Left lung (tissue), 14 donors: ENCODE data around the gene ASMTL. TPM values are rescaled to one million over a fixed set of nuclear protein-coding genes. Genes with fewer than 3 reads are reported as not detected.

Experiments
- ATAC-seq: fragments of 200-7000 bp; cut with Tn5 transposase; one replicate; pipeline ENCODE4 v1.9.1; 2020; ENCODE audit warnings: moderate library complexity
- DNase-seq, 4 donors: peaks; one replicate each; pipeline ENCODE4 v3.0.0-alpha.2; 2013 to 2020
- H3K27ac ChIP-seq, 2 donors: fragments of 200-600 bp; sonication (generic) in 1 of 2; one replicate each; pipeline versions ENCODE4 v1.5.0 to v1.8.0; 2020 to 2021
- H3K27me3 ChIP-seq, 2 donors: fragments of 200-600 bp; sonication (generic) in 1 of 2; one replicate each; pipeline versions ENCODE4 v1.5.0 to v1.8.0; 2020 to 2021
- H3K36me3 ChIP-seq, 2 donors: fragments of 200-600 bp; sonication (generic) in 1 of 2; one replicate each; pipeline versions ENCODE4 v1.5.0 to v1.8.0; 2020 to 2021
- H3K4me1 ChIP-seq, 2 donors: fragments of 200-600 bp; one replicate each; pipeline ENCODE4 v1.8.0; 2021
- H3K4me3 ChIP-seq, 2 donors: fragments of 200-600 bp; sonication (generic) in 1 of 2; one replicate each; pipeline versions ENCODE4 v1.5.0 to v1.8.0; 2020 to 2021; ENCODE audit warnings: mild to moderate bottlenecking in 1 of 2
- H3K9me3 ChIP-seq, 2 donors: fragments of 200-600 bp; sonication (generic) in 1 of 2; one replicate each; pipeline versions ENCODE4 v1.5.0 to v1.8.0; 2020 to 2021
- CTCF ChIP-seq, 2 donors: fragments of 200-600 bp; sonication (generic) in 1 of 2; IDR thresholded peaks; one replicate each; pipeline versions ENCODE4 v1.5.0 to v1.8.0; 2021; ENCODE audit warnings: antibody characterized with exemption in 2 of 2
- intact Hi-C, 2 donors: fragments of 100-400 bp; cut with DNase I; formaldehyde crosslinking; loops; one replicate each; pipeline versions ENCODE4 v1.11.2 to v1.14.2; 2022
- long read RNA-seq, 12 donors: library from polyadenylated mRNA in 2 of 12; unstranded in 2 of 12; transcript quantifications; one replicate each; pipeline ENCODE4 v2.0.0 and lab custom pipeline, GENCODE V29; 2019 to 2026
- polyA plus RNA-seq, 6 donors: library from polyadenylated mRNA; unstranded; fragments of 120-200 nt; gene quantifications; one replicate each; pipeline ENCODE4 v1.2.1, GENCODE V29; 2013; ENCODE audit not compliant: insufficient read length in 6 of 6
- total RNA-seq, 2 donors: library from RNA; stranded (reverse); fragmentation: NEBNext Ultra II Directional; extraction: Animal tissue kit (Norgen Biotek cat#: 25700); gene quantifications; one replicate each; pipeline ENCODE4 v1.2.1, GENCODE V29; 2021
- donor health status: DM: no; HTN: yes; CAD: no.
- donor health status: DM: no; HTN: no; CAD: no.

The ASMTL gene
- total RNA-seq (10 to 100 TPM; 18.6 to 19.6 TPM), polyA plus RNA-seq (10 to 100 TPM; 19.2 to 32.0 (median 28.0) TPM)
- long read RNA-seq, donor 1, transcript ASMTL-201 (13 exons, 2,027 nt), result major isoform, 7 of 13 reads
- long read RNA-seq, donor 1, partial matches to known transcripts, result 5 of 13 reads
- long read RNA-seq, donor 1, other reads (novel, unspliced or antisense), result 0 of 13 reads
- long read RNA-seq, donor 2, transcript ASMTL-201 (13 exons, 2,027 nt), result major isoform, 6 of 8 reads
- long read RNA-seq, donor 2, partial matches to known transcripts, result 0 of 8 reads
- long read RNA-seq, donor 2, other reads (novel, unspliced or antisense), result 0 of 8 reads
- long read RNA-seq, donor 3, transcript ASMTL-201 (13 exons, 2,027 nt), result major isoform, 20 of 21 reads
- long read RNA-seq, donor 3, partial matches to known transcripts, result 0 of 21 reads
- long read RNA-seq, donor 3, other reads (novel, unspliced or antisense), result 0 of 21 reads
- long read RNA-seq, donor 4, transcript ASMTL-201 (13 exons, 2,027 nt), result major isoform, 28 of 35 reads
- long read RNA-seq, donor 4, partial matches to known transcripts, result 4 of 35 reads
- long read RNA-seq, donor 4, other reads (novel, unspliced or antisense), result 1 of 35 reads
- long read RNA-seq, donor 5, partial matches to known transcripts, result 6 of 9 reads
- long read RNA-seq, donor 5, other reads (novel, unspliced or antisense), result 0 of 9 reads
- long read RNA-seq, donor 6, transcript ASMTL-201 (13 exons, 2,027 nt), result major isoform, 11 of 13 reads
- long read RNA-seq, donor 6, partial matches to known transcripts, result 0 of 13 reads
- long read RNA-seq, donor 6, other reads (novel, unspliced or antisense), result 0 of 13 reads
- long read RNA-seq, donor 7, transcript ASMTL-201 (13 exons, 2,027 nt), result major isoform, 6 of 6 reads
- long read RNA-seq, donor 7, partial matches to known transcripts, result 0 of 6 reads
- long read RNA-seq, donor 7, other reads (novel, unspliced or antisense), result 0 of 6 reads
- long read RNA-seq, donor 8, transcript ASMTL-201 (13 exons, 2,027 nt), result major isoform, 15 of 16 reads
- long read RNA-seq, donor 8, partial matches to known transcripts, result 0 of 16 reads
- long read RNA-seq, donor 8, other reads (novel, unspliced or antisense), result 0 of 16 reads
- long read RNA-seq, donor 9, result 0 reads
- long read RNA-seq, donor 10, transcript ASMTL-201 (13 exons, 2,027 nt), result major isoform, 19 of 27 reads
- long read RNA-seq, donor 10, partial matches to known transcripts, result 2 of 27 reads
- long read RNA-seq, donor 10, other reads (novel, unspliced or antisense), result 3 of 27 reads
- long read RNA-seq, donor 11, transcript ASMTL-205 (2 exons, 851 nt), result minor isoform, 5 of 20 reads
- long read RNA-seq, donor 11, transcript ASMTL-201 (13 exons, 2,027 nt), result major isoform, 15 of 20 reads
- long read RNA-seq, donor 11, partial matches to known transcripts, result 0 of 20 reads
- long read RNA-seq, donor 11, other reads (novel, unspliced or antisense), result 0 of 20 reads
- long read RNA-seq, donor 12, transcript ASMTL-201 (13 exons, 2,027 nt), result major isoform, 11 of 11 reads
- long read RNA-seq, donor 12, partial matches to known transcripts, result 0 of 11 reads
- long read RNA-seq, donor 12, other reads (novel, unspliced or antisense), result 0 of 11 reads

DNA sequence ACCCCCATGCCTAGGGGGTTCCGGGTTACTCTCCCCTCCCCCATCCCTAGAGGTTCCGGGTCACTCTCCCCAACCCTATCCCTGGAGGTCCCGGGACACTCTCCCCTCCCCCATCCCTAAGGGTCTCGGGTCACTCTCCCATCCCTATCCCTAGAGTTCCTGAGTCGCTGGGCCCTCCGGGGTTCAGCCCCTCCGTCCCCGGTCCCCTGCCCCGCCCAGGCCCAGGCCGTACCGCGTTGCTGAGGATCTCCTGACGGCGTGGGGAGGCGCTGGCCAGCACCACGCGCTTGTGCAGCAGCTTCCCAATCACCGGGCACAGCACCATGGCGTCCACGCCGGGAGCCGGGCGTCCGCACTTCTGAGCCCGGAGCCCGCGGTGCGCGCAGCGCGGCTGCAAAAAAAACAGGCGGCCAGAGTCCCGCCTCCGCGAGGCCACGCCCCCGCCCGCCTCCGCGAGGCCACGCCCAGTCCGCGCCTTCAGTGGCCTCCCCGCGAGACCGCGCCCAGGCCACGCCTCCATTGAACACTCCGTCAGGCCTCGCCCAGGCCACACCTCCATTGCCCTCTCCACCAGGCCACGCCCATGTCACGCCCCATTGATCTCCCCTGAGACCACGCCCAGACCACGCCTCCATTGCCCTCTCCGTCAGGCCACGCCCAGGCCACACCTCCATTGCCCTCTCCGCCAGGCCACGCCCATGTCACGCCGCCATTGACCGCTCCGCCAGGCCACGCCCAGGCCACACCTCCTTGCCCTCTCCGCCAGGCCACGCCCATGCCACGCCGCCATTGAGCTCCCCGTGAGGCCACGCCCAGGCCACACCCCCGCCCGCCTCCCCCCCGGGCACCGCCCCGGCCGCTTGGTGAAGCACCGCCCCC is at the start of gene ASMTL:
Gene ASMTL, minus strand, starts transcription at position 394 of the 879 bp plus-strand sequence. Its CDS starts 69 bp downstream, at position 325.
- DNase-seq (peak; percentile 98 to 100 (median 100)), ATAC-seq (peak; percentile 93)
- H3K27ac ChIP-seq, result peak within 1 kb of the TSS in 1 of 2 donors; percentile 86
- H3K27me3 ChIP-seq, result no peaks in the 10 kb centered on the region
- no peaks in the 10 kb centered on the region for H3K36me3 ChIP-seq
- H3K9me3 ChIP-seq, result peaks cover 0 to 3% of the 10 kb centered on the region in 2 donors
- peaks cover 0 to 12% of the 10 kb centered on the region in 2 donors for H3K4me1 ChIP-seq
- peak within 1 kb of the TSS; percentile 61 for H3K4me3 ChIP-seq
- TF ChIP-seq CTCF (IDR thresholded peaks at IDR 0.05), result no peak
- intact Hi-C loops, result loop anchor here in 1 of 2 donors (10.0 kb wide), 1 partner anchor 122 kb away; no protein-coding TSS in a partner anchor

GRCh38 chrX:1502241-1502640 is 49.5 kb upstream of the ASMTL start:
- peaks cover 0 to 62% of the 10 kb centered on the region in 2 donors for H3K4me1 ChIP-seq
- TF ChIP-seq CTCF (IDR thresholded peaks at IDR 0.05), result no peak
- H3K9me3 ChIP-seq, result no peaks in the 10 kb centered on the region
- DNase-seq (no peak), ATAC-seq (no peak)
- intact Hi-C loops, result no loop called here
- H3K4me3 ChIP-seq, result no peak overlapping the region
- no peaks in the 10 kb centered on the region for H3K36me3 ChIP-seq
- H3K27me3 ChIP-seq, result no peaks in the 10 kb centered on the region
- H3K27ac ChIP-seq, result peak overlapping the region in 1 of 2 donors; percentile 78

DNA sequence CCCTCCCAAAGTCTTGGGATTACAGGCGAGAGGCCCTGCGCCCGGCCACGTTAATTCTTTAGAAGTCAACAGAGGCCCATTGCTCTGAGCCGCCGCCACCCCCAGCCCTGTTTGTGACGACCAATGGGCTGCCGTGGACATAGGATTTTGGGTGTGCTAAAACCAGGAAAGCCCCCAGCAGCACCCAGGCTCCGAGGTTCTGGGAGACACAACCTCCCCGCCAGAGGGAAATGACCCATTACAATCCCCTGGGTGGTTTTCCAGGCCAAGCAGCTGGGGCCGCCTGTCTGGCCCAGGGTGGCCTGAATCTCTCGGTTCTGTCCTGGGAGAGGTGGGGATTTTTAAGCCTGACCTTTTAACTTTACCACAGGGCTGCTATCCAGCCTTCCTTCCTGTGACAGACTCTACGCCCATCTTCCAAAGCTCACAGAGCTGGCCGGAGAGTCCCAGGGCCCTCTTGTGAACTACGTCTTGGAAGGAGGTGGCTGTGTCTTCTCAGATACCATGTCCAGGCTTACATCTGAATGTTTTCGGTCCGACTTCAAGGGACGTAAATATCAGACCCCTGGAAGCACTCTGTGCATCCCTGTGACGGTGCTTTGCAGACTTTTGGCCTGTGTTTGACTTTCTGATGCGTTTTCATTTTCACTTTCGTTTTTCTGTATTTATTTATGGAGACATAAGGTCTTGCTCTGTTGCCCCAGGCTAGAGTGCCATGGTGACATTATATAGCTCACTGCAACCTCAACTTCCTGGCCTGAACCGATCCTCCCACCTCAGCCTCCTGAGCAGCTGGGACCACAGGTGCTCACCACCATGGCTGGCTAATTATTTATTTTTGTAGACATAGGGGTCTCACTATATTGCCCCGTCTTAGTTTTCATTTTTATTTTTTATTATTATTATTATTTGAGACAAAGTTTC is 48.3 kb upstream of the ASMTL start:
- Histone ChIP-seq H3K9me3 (no peaks in the 10 kb centered on the region), H3K36me3 (no peaks in the 10 kb centered on the region), H3K4me3 (no peak overlapping the region), H3K27me3 (no peaks in the 10 kb centered on the region), H3K27ac (peak overlapping the region; percentile 4 to 78), H3K4me1 (peaks cover 0 to 53% of the 10 kb centered on the region in 2 donors)
- no peak for TF ChIP-seq CTCF (IDR thresholded peaks at IDR 0.05)
- peak in 1 of 4 donors; percentile 69 for DNase-seq
- intact Hi-C loops, result no loop called here
- ATAC-seq, result no peak
